IMR-90 (cell line): ENCODE measurements around the gene TTC21A. TPM values are rescaled to one million over a fixed set of nuclear protein-coding genes. Genes with fewer than 3 reads are reported as not detected.

Experiments
- ATAC-seq: fragments of 200-7000 bp; cut with Tn5 transposase; 2 replicates; pipeline ENCODE4 v1.9.1; 2020; ENCODE audit warnings: low read depth, mild to moderate bottlenecking, moderate library complexity
- BruUV-seq: library from RNA; stranded (reverse); fragments of 400-500 nt; replicated peaks from 2 replicates; lab custom pipeline; 2021; lab: Mats Ljungman, UMichigan
- CTCF ChIA-PET: fragments of 300-600 bp; formaldehyde crosslinking; extraction: SDS; loops from one replicate; lab custom pipeline; 2021; ENCODE audit warnings: antibody characterized with exemption; lab: Yijun Ruan, JAX
- POLR2A ChIA-PET: fragments of 300-600 bp; sonication (Branson Sonifier 250); formaldehyde crosslinking; loops from one replicate; lab custom pipeline; 2022; ENCODE audit warnings: antibody characterized with exemption; ENCODE audit not compliant: unreplicated experiment; lab: Charles Lee
- DNase-seq: peaks from one replicate; pipeline ENCODE4 v3.0.0; 2013
- H2AFZ ChIP-seq: replicated peaks from 2 replicates; pipeline ENCODE3; 2013; ENCODE audit warnings: low read length, mild to moderate bottlenecking; ENCODE audit not compliant: poor library complexity
- H2AK5ac ChIP-seq: 2 replicates; pipeline ENCODE4 v1.6.1; 2013; ENCODE audit warnings: low read depth, low read length, inconsistent platforms
- H2AK9ac ChIP-seq: replicated peaks from 2 replicates; pipeline ENCODE3; 2013; ENCODE audit warnings: mild to moderate bottlenecking, low read depth, low read length, moderate library complexity; ENCODE audit not compliant: poor library complexity
- H2BK120ac ChIP-seq: 2 replicates; pipeline ENCODE4 v1.6.1; 2013; ENCODE audit warnings: low read depth, low read length, inconsistent platforms
- H2BK15ac ChIP-seq: 3 replicates; pipeline ENCODE4 v1.6.1; 2013; ENCODE audit warnings: low read depth, low read length, inconsistent platforms
- H2BK20ac ChIP-seq: 2 replicates; pipeline ENCODE4 v1.6.1; 2013; ENCODE audit warnings: low read depth, mild to moderate bottlenecking, inconsistent platforms, low read length, moderate library complexity
- H2BK5ac ChIP-seq: 2 replicates; pipeline ENCODE4 v1.6.1; 2013; ENCODE audit warnings: mild to moderate bottlenecking, low read depth, low read length, inconsistent platforms; ENCODE audit not compliant: poor library complexity, severe bottlenecking
- H3K14ac ChIP-seq: replicated peaks from 2 replicates; pipeline ENCODE4 v1.6.1; 2013; ENCODE audit warnings: low read depth, low read length, inconsistent platforms
- H3K18ac ChIP-seq: 2 replicates; pipeline ENCODE4 v1.6.1; 2013; ENCODE audit warnings: low read depth, low read length, control low read depth
- H3K23ac ChIP-seq: 2 replicates; pipeline ENCODE4 v1.6.1; 2013; ENCODE audit warnings: low read depth, low read length, inconsistent platforms
- H3K27ac ChIP-seq: 2 replicates; pipeline ENCODE4 v1.5.1; 2013; ENCODE audit warnings: mild to moderate bottlenecking, control low read depth, low read length; ENCODE audit not compliant: insufficient read depth
- H3K27me3 ChIP-seq: 2 replicates; pipeline ENCODE4 v1.6.1; 2013; ENCODE audit warnings: low read length; ENCODE audit not compliant: control insufficient read depth, insufficient read depth
- H3K36me3 ChIP-seq: 2 replicates; pipeline ENCODE4 v1.6.1; 2013; ENCODE audit warnings: low read length, mixed read lengths; ENCODE audit not compliant: control insufficient read depth, insufficient read depth
- H3K4ac ChIP-seq: 2 replicates; pipeline ENCODE4 v1.6.1; 2013; ENCODE audit warnings: low read depth, low read length, inconsistent platforms
- H3K4me1 ChIP-seq: 2 replicates; pipeline ENCODE4 v1.6.1; 2013; ENCODE audit warnings: low read length, mixed read lengths; ENCODE audit not compliant: control insufficient read depth, insufficient read depth
- H3K4me2 ChIP-seq: 2 replicates; pipeline ENCODE4 v1.6.1; 2013; ENCODE audit warnings: low read depth, mild to moderate bottlenecking, control low read depth, low read length, moderate library complexity
- H3K4me3 ChIP-seq: 2 replicates; pipeline ENCODE4 v1.5.1; 2013; ENCODE audit warnings: low read depth, mild to moderate bottlenecking, control low read depth, low read length, moderate library complexity; ENCODE audit not compliant: insufficient read depth
- H3K56ac ChIP-seq: 2 replicates; pipeline ENCODE4 v1.6.1; 2013; ENCODE audit warnings: low read length, inconsistent platforms; ENCODE audit not compliant: insufficient read depth; ENCODE audit errors: extremely low read depth
- H3K79me1 ChIP-seq, 2 experiments: 2 replicates each; pipeline ENCODE4 v1.6.1; 2013; ENCODE audit warnings: low read length in 2 of 2, inconsistent platforms in 1 of 2, low read depth in 1 of 2
- H3K9ac ChIP-seq: 2 replicates; pipeline ENCODE4 v1.6.1; 2013; ENCODE audit warnings: low read depth, low read length, control low read depth
- H3K9me1 ChIP-seq: 2 replicates; pipeline ENCODE4 v1.6.1; 2013; ENCODE audit warnings: low read length, inconsistent platforms; ENCODE audit not compliant: insufficient read depth
- H3K9me3 ChIP-seq: 2 replicates; pipeline ENCODE4 v1.6.1; 2013; ENCODE audit warnings: low read length; ENCODE audit not compliant: control insufficient read depth, insufficient read depth
- H4K20me1 ChIP-seq: 2 replicates; pipeline ENCODE4 v1.6.1; 2013; ENCODE audit warnings: low read length, inconsistent platforms; ENCODE audit not compliant: insufficient read depth
- H4K5ac ChIP-seq: 2 replicates; pipeline ENCODE4 v1.6.1; 2013; ENCODE audit warnings: mild to moderate bottlenecking, low read depth, low read length, control low read depth
- H4K8ac ChIP-seq, 2 experiments: 2 replicates each; pipeline ENCODE4 v1.6.1; 2013; ENCODE audit warnings: low read depth in 2 of 2, low read length in 2 of 2, control low read depth in 1 of 2, inconsistent platforms in 1 of 2
- H4K91ac ChIP-seq: 2 replicates; pipeline ENCODE4 v1.6.1; 2013; ENCODE audit warnings: low read depth, low read length, inconsistent platforms; ENCODE audit not compliant: insufficient read depth
- BHLHE40 ChIP-seq: fragments of 150-350 bp; IDR thresholded peaks from 2 replicates; pipeline ENCODE4 v1.6.1; 2016; ENCODE audit warnings: mild to moderate bottlenecking, low read depth, low read length
- CEBPB ChIP-seq: IDR thresholded peaks from 2 replicates; pipeline ENCODE4 v1.6.1; 2012; ENCODE audit warnings: low read depth, low read length, improper control_type of control experiment
- CHD1 ChIP-seq: IDR thresholded peaks from 2 replicates; pipeline ENCODE4 v1.6.1; 2012; ENCODE audit warnings: low read depth, low read length, improper control_type of control experiment
- FOS ChIP-seq: fragments of 150-350 bp; IDR thresholded peaks from 2 replicates; pipeline ENCODE4 v1.6.1; 2016; ENCODE audit warnings: low read depth, low read length
- MAZ ChIP-seq: IDR thresholded peaks from 2 replicates; pipeline ENCODE4 v1.6.1; 2012; ENCODE audit warnings: low read depth, mild to moderate bottlenecking, low read length, improper control_type of control experiment, moderate library complexity, borderline replicate concordance
- MXI1 ChIP-seq: IDR thresholded peaks from 2 replicates; pipeline ENCODE4 v1.6.1; 2012; ENCODE audit warnings: low read depth, mild to moderate bottlenecking, low read length, moderate library complexity, borderline replicate concordance
- NFE2L2 ChIP-seq: fragments of 150-350 bp; IDR thresholded peaks from 2 replicates; pipeline ENCODE4 v1.6.1; 2016; ENCODE audit warnings: low read depth, mild to moderate bottlenecking, low read length
- POLR2A ChIP-seq: IDR thresholded peaks from 2 replicates; pipeline ENCODE4 v1.6.1; 2012; ENCODE audit warnings: mild to moderate bottlenecking, low read depth, low read length
- RAD21 ChIP-seq: IDR thresholded peaks from 2 replicates; pipeline ENCODE4 v1.6.1; 2012; ENCODE audit warnings: low read length, improper control_type of control experiment
- RCOR1 ChIP-seq: IDR thresholded peaks from 2 replicates; pipeline ENCODE4 v1.6.1; 2012; ENCODE audit warnings: mild to moderate bottlenecking, low read length, improper control_type of control experiment; ENCODE audit not compliant: insufficient replicate concordance
- SMC3 ChIP-seq: fragments of 150-350 bp; IDR thresholded peaks from 2 replicates; pipeline ENCODE4 v1.6.1; 2016; ENCODE audit warnings: low read depth, mild to moderate bottlenecking, antibody characterized with exemption, low read length, moderate library complexity
- WGBS, 2 experiments: methylation state at CpG; one replicate each; pipeline versions ENCODE4 v1.1.5 to v1.1.7; 2013; ENCODE audit warnings: missing lambda C conversion rate in 2 of 2; ENCODE audit not compliant: insufficient read length in 1 of 2; ENCODE audit errors: extremely low coverage in 2 of 2; 5-methylcytosine and 5-hydroxymethylcytosine counted together
- dilution Hi-C: fragments of 300-500 bp; cut with HindIII; formaldehyde crosslinking; loops from one replicate; pipeline ENCODE4 v1.14.3; 2018; ENCODE audit warnings: low sequenced_read_pairs; ENCODE audit not compliant: unreplicated experiment
- in situ Hi-C: fragments of 300-500 bp; cut with MboI; formaldehyde crosslinking; loops from 3 replicates; pipeline ENCODE4 v1.14.3; 2019; ENCODE audit warnings: low sequenced_read_pairs, inconsistent platforms, mixed read lengths
- intact Hi-C: fragments of 100-400 bp; cut with micrococcal nuclease; formaldehyde crosslinking; loops from 2 replicates; pipeline ENCODE4 v1.10.0; 2022
- polyA plus RNA-seq, 3 experiments: library from polyadenylated mRNA; depleted of rRNA; stranded (reverse); fragments of >200 nt; gene quantifications; 2 replicates each; pipeline ENCODE4 v1.2.3, GENCODE V29; 2012; ENCODE audit warnings: low replicate concordance in 1 of 3
- total RNA-seq: library from RNA; depleted of rRNA; stranded (reverse); fragments of >200 nt; gene quantifications from 2 replicates; pipeline ENCODE4 v1.2.3, GENCODE V29; 2012
- TF ChIP-seq, protein P1 (sequence below): conservative IDR thresholded peaks from 2 replicates; pipeline ENCODE4 v1.5.1; 2012; ENCODE audit warnings: mild to moderate bottlenecking, low read depth, low read length, improper control_type of control experiment
- TF ChIP-seq, protein P2 (sequence below): fragments of 150-350 bp; IDR thresholded peaks from 2 replicates; pipeline ENCODE4 v1.6.1; 2017; ENCODE audit warnings: mild to moderate bottlenecking, antibody characterized with exemption, low read length, low read depth
- TF ChIP-seq, protein P3 (sequence below): fragments of 150-350 bp; IDR thresholded peaks from 2 replicates; pipeline ENCODE4 v1.6.1; 2016; ENCODE audit warnings: low read depth, mild to moderate bottlenecking, low read length, moderate library complexity, borderline replicate concordance

The TTC21A gene
- total and polyA plus RNA-seq, 2 of the 4 experiments (the other 2 are of a cell fraction): 0.90 to 1.8 TPM

DNA sequence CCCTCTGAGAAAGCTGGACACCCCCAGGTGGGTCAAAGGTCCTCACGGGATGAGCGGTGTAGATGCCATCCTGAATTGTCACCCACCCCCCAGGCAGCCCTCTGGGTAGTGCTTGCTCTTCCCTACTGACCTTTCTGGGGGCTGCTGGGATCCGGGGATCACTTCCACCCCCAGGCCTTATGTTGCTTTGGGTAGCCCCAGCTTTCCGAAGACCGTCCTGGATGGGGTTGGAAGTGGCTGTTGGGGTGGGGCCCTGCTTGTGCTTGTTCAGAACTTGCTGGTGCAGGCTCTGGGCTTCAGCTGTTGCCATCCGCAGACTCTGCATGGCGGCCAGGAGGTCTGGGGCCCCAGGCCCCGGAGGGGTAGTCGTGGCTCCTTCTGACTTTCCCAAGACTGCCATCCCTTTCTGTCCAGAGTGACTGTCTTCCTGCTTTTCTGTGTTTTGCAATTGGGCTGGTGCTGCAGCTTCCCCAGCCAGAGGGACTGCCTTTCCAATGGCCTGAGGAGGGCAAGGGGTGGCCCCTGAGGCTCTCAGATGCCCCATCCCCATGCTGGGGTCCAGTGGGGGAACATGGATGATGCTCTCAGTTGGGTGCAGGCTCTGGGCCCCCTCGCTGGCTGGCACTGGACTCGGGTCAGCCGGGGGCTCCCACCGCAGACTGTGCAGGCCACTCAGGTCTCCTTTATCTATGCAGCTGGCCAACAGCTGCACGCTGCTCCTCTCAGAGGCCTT, 78.6 kb downstream of the TTC21A start:
- Histone ChIP-seq H2BK15ac (no peak overlapping the region), H4K8ac (no peak overlapping the region), H3K36me3 (no peaks in the 10 kb centered on the region), H3K4ac (no peak overlapping the region), H3K9me1 (peaks cover 6% of the 10 kb centered on the region), H3K4me1 (peaks cover under 1% of the 10 kb centered on the region; the same call in 1 of the 2 replicates), H3K9me3 (no peaks in the 10 kb centered on the region), H4K20me1 (no peaks in the 10 kb centered on the region; the same call in 1 of the 2 replicates), H4K5ac (no peak overlapping the region), H3K27me3 (no peaks in the 10 kb centered on the region), H3K14ac (no peak overlapping the region), H4K91ac (no peak overlapping the region), H3K23ac (no peak overlapping the region), H2AK5ac (no peak overlapping the region), H2BK120ac (no peak overlapping the region), H3K4me2 (no peak overlapping the region), H3K27ac (no peak overlapping the region), H2AFZ (no peak overlapping the region), H2BK20ac (no peak overlapping the region), H3K18ac (no peak overlapping the region), H2AK9ac (no peak overlapping the region), H3K79me1 (no peaks in the 10 kb centered on the region), H3K4me3 (no peak overlapping the region), H3K9ac (no peak overlapping the region), H3K56ac (no peak overlapping the region), H2BK5ac (no peak overlapping the region)
- dilution Hi-C loops: no loop called here
- CTCF ChIA-PET: interaction anchor here (1.3 kb wide), 1 partner anchor 102 kb away, joined by 8 read pairs; no protein-coding TSS in a partner anchor
- no peak for ATAC-seq
- in situ Hi-C loops: no loop called here
- POLR2A ChIA-PET: no interaction called here
- TF ChIP-seq MAZ (no peak), SMC3 (no peak), CEBPB (no peak), RCOR1 (no peak), CHD1 (no peak), MXI1 (no peak), FOS (no peak), BHLHE40 (no peak), POLR2A (no peak), NFE2L2 (no peak), RAD21 (no peak)
- TF ChIP-seq, protein P1, sequence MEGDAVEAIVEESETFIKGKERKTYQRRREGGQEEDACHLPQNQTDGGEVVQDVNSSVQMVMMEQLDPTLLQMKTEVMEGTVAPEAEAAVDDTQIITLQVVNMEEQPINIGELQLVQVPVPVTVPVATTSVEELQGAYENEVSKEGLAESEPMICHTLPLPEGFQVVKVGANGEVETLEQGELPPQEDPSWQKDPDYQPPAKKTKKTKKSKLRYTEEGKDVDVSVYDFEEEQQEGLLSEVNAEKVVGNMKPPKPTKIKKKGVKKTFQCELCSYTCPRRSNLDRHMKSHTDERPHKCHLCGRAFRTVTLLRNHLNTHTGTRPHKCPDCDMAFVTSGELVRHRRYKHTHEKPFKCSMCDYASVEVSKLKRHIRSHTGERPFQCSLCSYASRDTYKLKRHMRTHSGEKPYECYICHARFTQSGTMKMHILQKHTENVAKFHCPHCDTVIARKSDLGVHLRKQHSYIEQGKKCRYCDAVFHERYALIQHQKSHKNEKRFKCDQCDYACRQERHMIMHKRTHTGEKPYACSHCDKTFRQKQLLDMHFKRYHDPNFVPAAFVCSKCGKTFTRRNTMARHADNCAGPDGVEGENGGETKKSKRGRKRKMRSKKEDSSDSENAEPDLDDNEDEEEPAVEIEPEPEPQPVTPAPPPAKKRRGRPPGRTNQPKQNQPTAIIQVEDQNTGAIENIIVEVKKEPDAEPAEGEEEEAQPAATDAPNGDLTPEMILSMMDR: no peak
- TF ChIP-seq, protein P2, sequence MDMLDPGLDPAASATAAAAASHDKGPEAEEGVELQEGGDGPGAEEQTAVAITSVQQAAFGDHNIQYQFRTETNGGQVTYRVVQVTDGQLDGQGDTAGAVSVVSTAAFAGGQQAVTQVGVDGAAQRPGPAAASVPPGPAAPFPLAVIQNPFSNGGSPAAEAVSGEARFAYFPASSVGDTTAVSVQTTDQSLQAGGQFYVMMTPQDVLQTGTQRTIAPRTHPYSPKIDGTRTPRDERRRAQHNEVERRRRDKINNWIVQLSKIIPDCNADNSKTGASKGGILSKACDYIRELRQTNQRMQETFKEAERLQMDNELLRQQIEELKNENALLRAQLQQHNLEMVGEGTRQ: no peak
- TF ChIP-seq, protein P3, sequence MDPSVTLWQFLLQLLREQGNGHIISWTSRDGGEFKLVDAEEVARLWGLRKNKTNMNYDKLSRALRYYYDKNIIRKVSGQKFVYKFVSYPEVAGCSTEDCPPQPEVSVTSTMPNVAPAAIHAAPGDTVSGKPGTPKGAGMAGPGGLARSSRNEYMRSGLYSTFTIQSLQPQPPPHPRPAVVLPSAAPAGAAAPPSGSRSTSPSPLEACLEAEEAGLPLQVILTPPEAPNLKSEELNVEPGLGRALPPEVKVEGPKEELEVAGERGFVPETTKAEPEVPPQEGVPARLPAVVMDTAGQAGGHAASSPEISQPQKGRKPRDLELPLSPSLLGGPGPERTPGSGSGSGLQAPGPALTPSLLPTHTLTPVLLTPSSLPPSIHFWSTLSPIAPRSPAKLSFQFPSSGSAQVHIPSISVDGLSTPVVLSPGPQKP: no peak
- intact Hi-C loops: no loop called here
- no TSS peak for BruUV-seq
- 70% methylated on average over 7 of the region's 14 CpGs; no CpG with 5 or more reads in 1 of the 2 experiments for WGBS, 2 experiments
- DNase-seq: no peak
